Suprapubic skin (tissue), 4 donors: ENCODE results near the gene PRKAR2B. TPM values are rescaled to one million over a fixed set of nuclear protein-coding genes. Genes with fewer than 3 reads are reported as not detected.
"Not testable (repeated sequence)": the region's sequence is repeated elsewhere in the genome, so short reads cannot be mapped to it uniquely, and the experiment has no call there.

ENCODE experiments used
- DNase-seq, 2 donors: peaks; one replicate each; pipeline ENCODE4 v3.0.0-alpha.2; 2019; ENCODE audit warnings: low spot score in 2 of 2
- H3K27ac ChIP-seq: fragments of 200-600 bp; sonication (generic); one replicate; pipeline ENCODE4 v1.5.1; 2019
- H3K27me3 ChIP-seq: fragments of 200-600 bp; sonication (generic); one replicate; pipeline ENCODE4 v1.5.1; 2019
- H3K36me3 ChIP-seq: fragments of 200-600 bp; sonication (generic); one replicate; pipeline ENCODE4 v1.5.1; 2019
- H3K4me1 ChIP-seq: fragments of 200-600 bp; sonication (generic); one replicate; pipeline ENCODE4 v1.5.1; 2019
- H3K4me3 ChIP-seq: fragments of 200-600 bp; sonication (generic); one replicate; pipeline ENCODE4 v1.5.1; 2019; ENCODE audit warnings: mild to moderate bottlenecking
- H3K9me3 ChIP-seq: fragments of 200-600 bp; sonication (generic); one replicate; pipeline ENCODE4 v1.5.1; 2019
- CTCF ChIP-seq, 2 donors: fragments of 200-600 bp in 1 of 2; fragments of 450-650 bp in 1 of 2; sonication (generic) in 1 of 2; IDR thresholded peaks; one replicate each; pipeline ENCODE4 v1.5.1; 2016 to 2019; ENCODE audit warnings: antibody characterized with exemption in 2 of 2, mild to moderate bottlenecking in 1 of 2, moderate library complexity in 1 of 2
- EP300 ChIP-seq: sonication (generic); formaldehyde crosslinking; IDR thresholded peaks from one replicate; pipeline ENCODE4 v1.6.1; 2017; ENCODE audit warnings: antibody characterized with exemption
- POLR2A ChIP-seq, 2 donors: fragments of 450-650 bp; IDR thresholded peaks; one replicate each; pipeline ENCODE4 v1.6.1; 2017; ENCODE audit warnings: antibody characterized with exemption in 2 of 2, mild to moderate bottlenecking in 2 of 2, moderate library complexity in 2 of 2
- POLR2AphosphoS5 ChIP-seq, 3 donors: sonication (generic); formaldehyde crosslinking; IDR thresholded peaks; one replicate each; pipeline ENCODE4 v1.6.1; 2017; ENCODE audit warnings: antibody characterized with exemption in 3 of 3
- WGBS: methylation state at CpG from one replicate; pipeline ENCODE4 v1.1.5; 2018; 5-methylcytosine and 5-hydroxymethylcytosine counted together
- total RNA-seq, 4 donors: library from RNA; depleted of rRNA; stranded (reverse); fragments of >200 nt; gene quantifications; one replicate each; pipeline ENCODE4 v1.1.0, GENCODE V29; 2016

Gene PRKAR2B
- total RNA-seq, 4 donors from 2014 or later = 4.2 to 10.8 (median 6.2) TPM

- Histone ChIP-seq H3K27ac (no peak overlapping the region), H3K4me3 (no peak overlapping the region), H3K4me1 (no peaks in the 10 kb centered on the region), H3K27me3 (no peaks in the 10 kb centered on the region), H3K9me3 (no peaks in the 10 kb centered on the region), H3K36me3 (no peaks in the 10 kb centered on the region)
- no peak for DNase-seq
- WGBS = 69% methylated on average over 6 of the region's 6 CpGs
- no peak for TF ChIP-seq EP300
- TF ChIP-seq CTCF (IDR thresholded peaks at IDR 0.05) = no peak
- no peak for TF ChIP-seq POLR2AphosphoS5 (IDR thresholded peaks at IDR 0.05)
- no peak for TF ChIP-seq POLR2A (IDR thresholded peaks at IDR 0.05)
These were observed 86.1 kb downstream of the PRKAR2B start for GRCh38 chr7:107130487-107131220.

DNA sequence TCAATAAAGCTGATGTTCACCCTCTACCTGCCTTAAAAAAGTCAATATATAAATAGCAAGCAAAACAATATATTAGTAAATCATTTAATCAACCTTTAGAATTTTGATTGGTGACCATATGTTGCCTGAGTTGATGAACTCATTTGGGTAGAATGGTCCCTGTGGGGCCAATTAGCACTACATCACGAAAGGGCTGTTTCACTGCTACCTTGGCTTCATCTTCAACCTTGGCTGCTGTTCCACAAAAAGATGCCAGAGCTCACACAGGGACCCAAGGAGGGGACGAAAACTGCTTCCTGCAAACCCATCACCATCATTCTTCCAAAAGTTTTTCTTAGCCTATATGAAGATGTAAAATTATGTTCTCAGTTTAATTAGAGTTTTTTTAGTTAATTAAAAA lies 88.9 kb downstream of the PRKAR2B start:
- H3K4me3 ChIP-seq = no peak overlapping the region
- no peaks in the 10 kb centered on the region for H3K4me1 ChIP-seq
- no peaks in the 10 kb centered on the region for H3K36me3 ChIP-seq
- WGBS = 71% methylated on average over 2 of the region's 2 CpGs
- no peaks in the 10 kb centered on the region for H3K9me3 ChIP-seq
- H3K27me3 ChIP-seq = no peaks in the 10 kb centered on the region
- TF ChIP-seq EP300 = no peak
- no peak for TF ChIP-seq POLR2A (IDR thresholded peaks at IDR 0.05)
- no peak for TF ChIP-seq POLR2AphosphoS5 (IDR thresholded peaks at IDR 0.05)
- no peak for TF ChIP-seq CTCF (IDR thresholded peaks at IDR 0.05)
- DNase-seq = no peak
- H3K27ac ChIP-seq = no peak overlapping the region

DNA sequence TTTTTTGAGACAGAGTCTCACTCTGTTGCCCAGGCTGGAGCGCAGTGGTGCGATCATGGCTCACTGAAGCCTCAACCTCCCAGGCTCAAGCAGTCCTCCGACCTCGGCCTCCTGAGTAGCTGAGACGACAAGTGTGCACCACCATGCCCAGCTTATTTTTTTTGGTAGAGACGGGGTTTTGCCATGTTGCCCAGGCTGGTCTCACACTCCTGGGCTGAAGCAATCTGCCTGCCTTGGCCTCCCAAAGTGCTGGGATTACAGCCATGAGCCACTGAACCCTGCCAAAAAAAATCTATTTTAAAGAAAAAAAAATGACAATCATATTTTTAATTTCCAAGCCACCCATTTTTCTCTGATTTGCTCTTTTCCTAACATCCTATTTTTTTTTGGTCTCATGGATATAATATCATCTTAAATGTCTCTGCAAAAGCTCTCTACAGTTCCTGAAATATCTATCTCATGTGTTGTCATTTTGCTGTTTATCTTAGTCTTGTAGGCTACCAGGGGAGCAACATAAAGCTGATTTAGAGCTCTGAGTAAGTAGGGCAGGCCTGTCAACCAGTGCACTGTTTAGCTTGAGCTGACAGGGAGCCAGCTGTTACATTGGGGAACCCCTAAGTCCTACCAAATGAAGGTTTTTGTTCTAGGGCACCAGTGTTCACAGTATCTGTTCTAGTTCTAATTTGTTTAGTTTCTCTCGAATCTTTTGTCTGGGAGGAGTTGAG lies 94.4 kb downstream of the PRKAR2B start:
- Histone ChIP-seq H3K27ac (no peak overlapping the region), H3K4me3 (no peak overlapping the region), H3K36me3 (no peaks in the 10 kb centered on the region), H3K4me1 (no peaks in the 10 kb centered on the region), H3K9me3 (no peaks in the 10 kb centered on the region), H3K27me3 (no peaks in the 10 kb centered on the region)
- DNase-seq = no peak
- 83% methylated on average over 7 of the region's 7 CpGs for WGBS
- TF ChIP-seq CTCF (IDR thresholded peaks at IDR 0.05) (no peak), EP300 (no peak), POLR2AphosphoS5 (IDR thresholded peaks at IDR 0.05) (no peak), POLR2A (IDR thresholded peaks at IDR 0.05) (no peak)

DNA sequence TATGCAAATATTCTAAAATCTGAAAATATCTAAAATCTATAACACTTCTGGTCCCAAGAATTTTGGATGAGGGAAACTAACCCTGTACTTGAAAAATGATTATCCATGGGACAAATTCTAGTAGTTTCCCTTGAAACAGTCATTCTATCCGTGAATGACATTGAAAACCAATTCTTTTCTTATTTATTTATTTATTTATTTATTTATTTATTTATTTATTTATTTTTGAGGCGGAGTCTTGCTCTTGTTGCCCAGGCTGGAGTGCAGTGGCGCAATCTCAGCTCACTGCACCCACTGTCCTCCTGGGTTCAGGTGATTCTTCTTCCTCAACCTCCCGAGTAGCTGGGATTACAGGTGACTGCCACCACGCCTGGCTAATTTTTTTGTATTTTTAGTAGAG lies 99.4 kb downstream of the PRKAR2B start:
- not testable (repeated sequence) for H3K27me3 ChIP-seq, H3K36me3 ChIP-seq, H3K27ac ChIP-seq, H3K4me3 ChIP-seq, H3K4me1 ChIP-seq, H3K9me3 ChIP-seq, DNase-seq
- WGBS = 85% methylated on average over 5 of the region's 5 CpGs

DNA sequence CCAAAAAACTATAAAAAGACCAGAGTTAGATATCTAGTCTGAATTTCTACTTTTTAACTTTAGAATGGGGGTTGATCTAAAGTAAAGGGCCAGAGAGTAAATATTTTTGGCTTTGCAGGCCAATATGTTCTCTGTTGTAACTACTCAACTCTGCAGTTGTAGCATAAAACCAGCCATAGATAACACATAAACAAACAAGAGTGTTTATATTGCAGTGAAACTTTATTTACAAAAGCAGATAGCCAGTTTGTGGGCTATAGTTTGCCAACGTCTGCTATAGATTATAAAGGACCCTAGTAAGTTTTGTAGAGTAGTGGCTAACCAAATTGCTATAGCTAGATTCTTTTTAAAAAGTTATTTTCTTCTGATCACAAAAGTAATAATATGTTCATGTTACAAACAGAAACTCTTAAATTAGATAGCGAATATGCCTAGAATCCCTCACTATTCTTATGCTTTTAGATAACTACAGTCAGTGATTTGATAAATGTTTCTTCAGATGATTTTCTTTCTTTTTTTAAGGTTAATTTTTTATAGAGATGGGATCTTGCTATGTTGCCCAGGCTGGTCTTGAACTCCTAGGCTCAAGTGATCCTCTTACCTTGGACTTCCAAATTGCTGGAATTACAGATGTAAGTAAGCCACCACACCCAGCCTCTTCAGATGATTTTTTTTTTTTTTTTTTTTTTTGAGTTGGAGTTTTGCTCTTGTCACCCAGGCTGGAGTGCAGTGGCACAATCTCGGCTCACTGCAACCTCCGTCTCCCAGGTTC lies 100.7 kb downstream of the PRKAR2B start:
- WGBS = 93% methylated on average over 4 of the region's 4 CpGs
- TF ChIP-seq EP300 = no peak
- TF ChIP-seq CTCF (IDR thresholded peaks at IDR 0.05) = no peak
- no peak for TF ChIP-seq POLR2AphosphoS5 (IDR thresholded peaks at IDR 0.05)
- TF ChIP-seq POLR2A (IDR thresholded peaks at IDR 0.05) = no peak
- H3K4me1 ChIP-seq = peaks cover 7% of the 10 kb centered on the region

More for the DNA sequence above, 100.7 kb downstream of the PRKAR2B start:
- no peak for DNase-seq
- Histone ChIP-seq H3K27ac (no peak overlapping the region), H3K9me3 (no peaks in the 10 kb centered on the region), H3K27me3 (no peaks in the 10 kb centered on the region), H3K4me3 (no peak overlapping the region), H3K36me3 (no peaks in the 10 kb centered on the region)
